DND-41 (cell line): ENCODE measurements around the gene SNRPA1.

Source experiments
- ATAC-seq: fragments of 200-7000 bp; cut with Tn5 transposase; 3 replicates; pipeline ENCODE4 v1.9.1; 2021; ENCODE audit warnings: low read depth; ENCODE audit not compliant: insufficient read depth
- DNase-seq: peaks from one replicate; pipeline ENCODE4 v3.0.0-alpha.2; 2020
- H2AFZ ChIP-seq: 2 replicates; pipeline ENCODE4 v1.6.0; 2012; ENCODE audit warnings: low read depth, low read length
- H3K27ac ChIP-seq: 2 replicates; pipeline ENCODE4 v1.5.1; 2012; ENCODE audit warnings: low read length, inconsistent platforms
- H3K27me3 ChIP-seq: fragments of 200-600 bp; sonication (generic); 2 replicates; pipeline ENCODE4 v1.6.0; 2012; ENCODE audit warnings: low read length, mild to moderate bottlenecking, inconsistent platforms; ENCODE audit not compliant: insufficient read depth, poor library complexity
- H3K36me3 ChIP-seq: 2 replicates; pipeline ENCODE4 v1.5.1; 2012; ENCODE audit warnings: low read length, inconsistent platforms; ENCODE audit not compliant: insufficient read depth
- H3K4me1 ChIP-seq: 2 replicates; pipeline ENCODE4 v1.5.1; 2012; ENCODE audit warnings: mild to moderate bottlenecking, low read length; ENCODE audit not compliant: insufficient read depth
- H3K4me2 ChIP-seq: 2 replicates; pipeline ENCODE4 v1.6.0; 2012; ENCODE audit warnings: mild to moderate bottlenecking, moderate library complexity, low read length, inconsistent platforms; ENCODE audit not compliant: insufficient read depth
- H3K4me3 ChIP-seq, 2 experiments: fragments of 200-600 bp in 1 of 2; shearing (Covaris generic) in 1 of 2; 2 replicates each; pipeline ENCODE4 v1.5.1; 2012 to 2016; ENCODE audit warnings: inconsistent platforms in 2 of 2, low read length in 2 of 2, mild to moderate bottlenecking in 2 of 2, low read depth in 1 of 2, moderate library complexity in 1 of 2
- H3K79me2 ChIP-seq: 2 replicates; pipeline ENCODE4 v1.6.0; 2012; ENCODE audit warnings: low read length, inconsistent platforms; ENCODE audit not compliant: insufficient read depth
- H3K9ac ChIP-seq: 2 replicates; pipeline ENCODE4 v1.6.0; 2012; ENCODE audit warnings: low read depth, mild to moderate bottlenecking, inconsistent platforms, low read length, moderate library complexity
- H3K9me3 ChIP-seq: 2 replicates; pipeline ENCODE4 v1.5.1; 2012; ENCODE audit warnings: low read length, moderate library complexity, mild to moderate bottlenecking, inconsistent platforms; ENCODE audit not compliant: insufficient read depth, severe bottlenecking
- H4K20me1 ChIP-seq: 2 replicates; pipeline ENCODE4 v1.6.0; 2012; ENCODE audit warnings: low read length; ENCODE audit not compliant: insufficient read depth
- EZH2 ChIP-seq: IDR thresholded peaks from 3 replicates; pipeline ENCODE4 v1.6.1; 2012; ENCODE audit warnings: borderline replicate concordance, low read depth, mild to moderate bottlenecking, moderate library complexity, low read length, inconsistent platforms; ENCODE audit not compliant: severe bottlenecking
- TF ChIP-seq, protein P1 (sequence below): IDR thresholded peaks from 2 replicates; pipeline ENCODE4 v1.5.1; 2012; ENCODE audit warnings: borderline replicate concordance, low read length, moderate library complexity, mild to moderate bottlenecking; ENCODE audit not compliant: poor library complexity, severe bottlenecking; ENCODE audit errors: extremely low read depth

Gene SNRPA1

GRCh38 chr15:101250873-101251829, 43.9 kb downstream of the SNRPA1 start:
- H3K79me2 ChIP-seq: peaks cover 53% of the 10 kb centered on the region
- H3K4me2 ChIP-seq: peak overlapping the region; percentile 95
- no peaks in the 10 kb centered on the region for H3K9me3 ChIP-seq
- H3K4me3 ChIP-seq: peak overlapping the region; percentile 78 to 87
- no peak for TF ChIP-seq EZH2
- TF ChIP-seq, protein P1, sequence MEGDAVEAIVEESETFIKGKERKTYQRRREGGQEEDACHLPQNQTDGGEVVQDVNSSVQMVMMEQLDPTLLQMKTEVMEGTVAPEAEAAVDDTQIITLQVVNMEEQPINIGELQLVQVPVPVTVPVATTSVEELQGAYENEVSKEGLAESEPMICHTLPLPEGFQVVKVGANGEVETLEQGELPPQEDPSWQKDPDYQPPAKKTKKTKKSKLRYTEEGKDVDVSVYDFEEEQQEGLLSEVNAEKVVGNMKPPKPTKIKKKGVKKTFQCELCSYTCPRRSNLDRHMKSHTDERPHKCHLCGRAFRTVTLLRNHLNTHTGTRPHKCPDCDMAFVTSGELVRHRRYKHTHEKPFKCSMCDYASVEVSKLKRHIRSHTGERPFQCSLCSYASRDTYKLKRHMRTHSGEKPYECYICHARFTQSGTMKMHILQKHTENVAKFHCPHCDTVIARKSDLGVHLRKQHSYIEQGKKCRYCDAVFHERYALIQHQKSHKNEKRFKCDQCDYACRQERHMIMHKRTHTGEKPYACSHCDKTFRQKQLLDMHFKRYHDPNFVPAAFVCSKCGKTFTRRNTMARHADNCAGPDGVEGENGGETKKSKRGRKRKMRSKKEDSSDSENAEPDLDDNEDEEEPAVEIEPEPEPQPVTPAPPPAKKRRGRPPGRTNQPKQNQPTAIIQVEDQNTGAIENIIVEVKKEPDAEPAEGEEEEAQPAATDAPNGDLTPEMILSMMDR: no peak
- peaks cover 8% of the 10 kb centered on the region; the same call in 1 of the 2 replicates for H4K20me1 ChIP-seq
- peaks cover 11% of the 10 kb centered on the region for H3K27me3 ChIP-seq
- DNase-seq: peak; percentile 23
- peaks cover 81% of the 10 kb centered on the region for H3K4me1 ChIP-seq
- peak; percentile 51; the same call in 2 of the 3 replicates for ATAC-seq
- H2AFZ ChIP-seq: peak overlapping the region; percentile 84
- peak overlapping the region; percentile 67 for H3K27ac ChIP-seq
- peak overlapping the region; percentile 81 for H3K9ac ChIP-seq
- H3K36me3 ChIP-seq: peaks cover 11% of the 10 kb centered on the region; the same call in 1 of the 2 replicates

- H3K27me3 ChIP-seq: peaks cover 11% of the 10 kb centered on the region
- H3K4me3 ChIP-seq: peak overlapping the region; percentile 78 to 87
- peak overlapping the region; percentile 55; the same call in 1 of the 2 replicates for H2AFZ ChIP-seq
- peak overlapping the region; percentile 81 for H3K9ac ChIP-seq
- H3K36me3 ChIP-seq: peaks cover 11% of the 10 kb centered on the region; the same call in 1 of the 2 replicates
- TF ChIP-seq EZH2: no peak
- TF ChIP-seq, protein P1: no peak
- H3K9me3 ChIP-seq: no peaks in the 10 kb centered on the region
- ATAC-seq (no peak), DNase-seq (no peak)
- H3K4me1 ChIP-seq: peaks cover 81% of the 10 kb centered on the region
- peaks cover 61% of the 10 kb centered on the region for H3K79me2 ChIP-seq
- peak overlapping the region; percentile 41 for H3K27ac ChIP-seq
- peak overlapping the region; percentile 95 for H3K4me2 ChIP-seq
- H4K20me1 ChIP-seq: peaks cover 8% of the 10 kb centered on the region; the same call in 1 of the 2 replicates
These were observed 44.7 kb downstream of the SNRPA1 start for GRCh38 chr15:101250341-101250831.

DNA sequence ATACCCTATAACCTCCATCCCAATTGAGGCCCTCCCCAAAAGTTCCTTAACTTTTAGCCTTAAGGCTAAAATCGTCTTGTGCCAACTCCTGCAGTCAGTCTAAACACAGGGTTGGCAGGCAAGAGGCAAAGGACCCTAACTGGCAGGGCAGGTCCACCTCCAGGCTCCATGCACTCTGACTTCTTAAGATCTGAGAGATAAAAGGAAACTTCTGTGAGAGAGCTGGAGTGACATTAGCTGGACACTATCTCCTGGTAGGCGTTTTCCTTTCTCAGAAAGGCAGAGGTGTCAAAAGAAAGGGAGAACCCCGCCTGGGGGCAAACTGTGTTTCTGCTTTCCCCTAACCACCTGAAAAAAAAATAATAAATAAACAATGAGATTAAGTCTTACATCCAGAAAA, 46.8 kb downstream of the SNRPA1 start:
- peaks cover 11% of the 10 kb centered on the region; the same call in 1 of the 2 replicates for H3K36me3 ChIP-seq
- ATAC-seq (no peak), DNase-seq (no peak)
- H3K4me3 ChIP-seq: no peak overlapping the region
- H3K4me1 ChIP-seq: peaks cover 86% of the 10 kb centered on the region
- H2AFZ ChIP-seq: no peak overlapping the region
- no peak for TF ChIP-seq EZH2
- TF ChIP-seq, protein P1: no peak
- no peak overlapping the region for H3K4me2 ChIP-seq
- H3K9ac ChIP-seq: no peak overlapping the region
- peaks cover 8% of the 10 kb centered on the region; the same call in 1 of the 2 replicates for H4K20me1 ChIP-seq
- peaks cover 11% of the 10 kb centered on the region for H3K27me3 ChIP-seq
- no peaks in the 10 kb centered on the region for H3K9me3 ChIP-seq
- no peak overlapping the region for H3K27ac ChIP-seq
- peaks cover 82% of the 10 kb centered on the region for H3K79me2 ChIP-seq
